Hematopoietic multipotent progenitor cell treated with erythropoietin and hydrocortisone succinate and interleukin-3 and kit ligand, for 8 days (in vitro differentiated cells): ENCODE data around the gene TMEM35B.
"Not testable (repeated sequence)": the region's sequence is repeated elsewhere in the genome, so short reads cannot be mapped to it uniquely, and the experiment has no call there.

Experiments used
- DNase-seq: peaks from one replicate; pipeline ENCODE4 v3.0.0-alpha.2; 2015

TMEM35B gene

DNA sequence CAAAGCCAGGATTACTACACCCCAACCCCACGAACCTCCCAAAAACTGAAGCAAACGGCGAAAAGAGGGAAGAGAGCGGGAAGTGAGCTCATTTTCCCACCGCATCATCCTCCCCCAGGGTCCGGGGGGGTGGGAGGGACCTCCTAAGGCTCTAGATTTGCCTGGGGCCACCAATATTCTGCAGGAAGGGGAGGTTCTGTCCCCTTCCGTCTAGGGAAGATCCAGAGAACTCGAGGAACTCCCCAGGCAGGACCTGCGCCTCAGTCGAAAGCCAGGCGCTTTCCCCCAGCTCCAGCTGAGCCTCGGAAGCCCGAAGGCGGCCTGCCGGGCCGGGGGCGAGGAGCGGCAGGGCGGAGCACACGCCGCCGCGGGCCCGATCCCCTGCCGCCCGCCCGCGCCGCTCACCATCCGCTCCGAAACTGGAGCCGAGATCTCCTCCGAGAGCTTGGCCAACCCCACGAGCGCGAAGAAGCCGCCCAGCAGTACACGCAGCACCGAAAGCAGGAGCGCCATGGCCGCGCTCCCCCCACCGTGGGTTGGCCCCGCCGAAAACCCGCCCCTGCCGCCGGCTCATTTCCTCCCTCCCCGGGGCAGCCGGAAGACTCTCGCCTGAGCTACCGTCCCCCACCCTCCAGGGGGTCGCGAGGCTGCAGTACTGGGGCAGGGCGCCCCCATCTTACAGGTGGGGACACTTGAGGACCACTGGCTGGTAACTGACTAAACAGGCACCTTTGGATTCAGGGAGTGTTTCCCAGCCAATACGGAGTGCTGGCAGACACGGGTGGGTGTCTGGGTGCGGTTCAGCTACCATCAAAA is at the start of gene TMEM35B:
Gene TMEM35B (minus strand): TSS at position 555 of the 816 bp plus-strand sequence. CDS start 42 bp downstream, at position 513.
- DNase-seq = peak; percentile 61

DNA sequence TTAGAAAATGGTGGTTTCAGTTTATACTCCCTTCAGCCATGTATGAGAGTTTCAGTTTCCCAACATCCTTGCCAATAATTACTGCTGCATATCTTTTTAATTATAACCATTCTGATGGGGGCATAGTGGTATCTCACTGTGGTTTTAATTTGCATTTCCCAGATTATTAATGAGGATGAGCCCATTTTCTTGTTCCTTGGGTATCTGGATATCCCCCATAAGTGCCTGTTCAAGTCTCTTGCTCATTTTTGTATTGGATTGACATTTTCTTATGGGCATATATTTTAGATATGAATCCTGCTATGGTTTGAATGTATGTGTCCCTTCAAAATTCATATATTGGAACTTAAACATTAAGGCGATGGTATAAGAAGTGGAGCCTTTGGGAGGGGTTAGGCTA is 48.2 kb upstream of the TMEM35B start:
- DNase-seq = no peak

DNA sequence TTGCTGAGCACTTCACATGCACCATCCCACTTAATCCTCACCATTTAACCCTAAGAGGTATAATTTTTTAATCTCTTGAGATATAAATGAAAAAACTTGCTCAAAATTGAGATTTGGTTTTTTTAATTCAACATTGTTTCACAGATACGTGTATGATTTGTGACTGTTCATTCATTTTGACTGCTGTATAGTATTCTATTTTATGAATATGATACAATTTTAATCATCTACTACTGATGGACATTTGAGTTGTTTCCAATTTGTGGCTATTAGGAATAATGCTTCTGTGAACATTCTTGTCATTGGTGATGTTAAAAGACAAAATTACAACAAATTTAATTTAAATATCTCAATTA is 47.2 kb upstream of the TMEM35B start:
- no peak for DNase-seq

DNA sequence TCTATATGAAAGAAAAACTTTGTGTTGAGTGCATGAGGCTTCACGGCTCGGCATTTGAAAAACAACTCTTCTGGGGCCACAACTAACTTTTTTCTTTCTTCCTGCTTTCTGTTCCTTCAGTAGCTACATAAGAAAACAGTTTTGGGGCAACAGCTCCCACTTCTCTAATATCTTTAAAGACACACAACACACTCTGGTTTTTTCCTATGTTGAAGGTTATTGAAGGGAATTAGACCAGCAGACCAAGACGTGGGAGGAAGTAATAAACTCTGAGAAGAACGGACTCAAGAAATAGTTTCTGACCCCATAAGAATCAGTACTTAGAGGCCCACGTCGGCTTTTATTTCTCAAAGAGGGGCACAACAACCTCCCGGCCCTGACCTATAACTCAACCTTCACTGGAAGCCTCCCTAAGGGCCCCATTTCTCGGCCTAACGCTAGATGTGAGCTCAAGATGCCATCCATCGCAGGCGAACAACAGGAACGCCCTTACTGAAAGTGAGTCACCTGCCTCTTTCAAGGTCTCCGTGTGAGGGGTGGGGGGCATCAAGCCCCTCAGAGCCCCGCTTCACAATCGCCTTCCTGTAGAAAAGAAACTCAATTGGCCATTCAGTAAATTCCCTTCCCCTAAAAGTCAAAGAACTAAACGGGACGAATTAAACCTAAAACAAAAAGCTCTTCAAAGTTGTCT is 45.8 kb upstream of the TMEM35B start:
- peak; percentile 62 for DNase-seq

DNA sequence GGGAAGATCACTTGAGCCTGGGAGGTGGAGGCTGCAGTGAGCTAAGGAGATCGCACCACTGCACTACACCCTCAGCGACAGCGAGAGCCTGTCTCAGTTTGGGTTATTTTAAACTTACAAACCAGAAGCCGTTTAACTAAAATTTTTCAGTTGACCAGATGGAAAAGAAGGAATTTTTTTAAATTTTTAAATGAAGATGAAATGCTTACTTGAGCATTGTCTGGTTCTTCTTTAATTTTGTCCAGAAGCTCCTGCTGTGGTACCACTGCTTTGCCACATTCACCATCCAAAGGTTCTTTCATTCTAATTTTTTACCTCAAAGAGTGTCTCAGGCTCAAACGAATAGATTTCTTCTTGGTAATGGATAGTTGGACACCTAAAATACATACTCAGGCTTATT is 45.2 kb upstream of the TMEM35B start:
- DNase-seq = peak; percentile 20

DNA sequence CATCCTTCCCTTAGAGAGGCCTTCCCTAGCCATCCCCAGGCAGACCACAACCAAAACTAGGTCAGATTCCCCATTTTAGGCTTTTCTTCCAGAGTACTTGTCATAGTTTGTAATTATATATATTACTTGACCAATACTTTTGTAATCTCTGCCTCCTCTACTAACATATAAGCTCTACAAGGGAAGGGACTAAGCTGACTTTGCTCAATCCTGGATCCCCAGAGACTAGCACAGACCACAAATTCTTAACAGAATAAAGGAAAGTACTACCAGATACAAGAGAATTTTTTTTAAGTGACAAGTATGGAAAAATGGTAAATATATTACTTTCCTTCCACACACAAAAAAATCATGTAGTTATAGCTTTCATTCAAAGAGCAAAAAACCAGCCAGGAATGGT is 44.6 kb upstream of the TMEM35B start:
- DNase-seq = no peak

DNA sequence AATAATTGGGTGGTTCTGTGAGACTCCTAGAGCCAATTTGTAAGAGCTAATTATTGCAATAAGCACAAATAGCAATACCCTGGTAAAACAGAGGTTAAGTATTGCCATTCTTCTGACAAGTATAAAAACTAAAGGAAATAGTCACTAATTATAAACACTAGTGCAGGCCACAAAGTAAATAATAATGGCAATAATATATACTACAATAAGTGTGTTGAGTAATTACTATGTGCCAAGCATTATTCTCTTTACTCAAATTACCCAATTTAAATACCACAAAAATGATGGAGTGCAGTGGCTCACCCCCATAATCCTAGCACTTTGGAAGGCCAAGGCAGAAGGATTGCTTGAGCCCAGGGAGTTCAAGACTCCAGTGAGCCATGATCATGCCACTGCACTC is 31.3 kb upstream of the TMEM35B start:
- no peak for DNase-seq

DNA sequence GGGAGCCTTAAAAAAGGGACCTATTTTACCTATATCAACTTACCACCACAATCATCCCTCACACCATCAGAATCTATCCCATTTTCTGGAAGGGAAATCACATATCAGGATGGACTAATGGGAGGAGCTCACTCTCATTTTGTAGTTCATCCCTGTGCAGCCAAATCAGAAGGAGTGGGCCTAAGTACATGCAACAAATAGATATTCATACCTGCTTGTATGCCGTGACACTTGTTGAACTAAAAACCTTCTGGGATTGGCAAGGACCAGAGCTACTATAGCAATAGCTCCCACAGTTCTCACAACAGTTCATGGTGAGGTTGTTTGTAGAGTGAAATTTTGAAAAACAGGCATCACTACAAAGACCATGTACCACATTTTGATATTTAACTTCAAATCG is 29.3 kb upstream of the TMEM35B start:
- no peak for DNase-seq

DNA sequence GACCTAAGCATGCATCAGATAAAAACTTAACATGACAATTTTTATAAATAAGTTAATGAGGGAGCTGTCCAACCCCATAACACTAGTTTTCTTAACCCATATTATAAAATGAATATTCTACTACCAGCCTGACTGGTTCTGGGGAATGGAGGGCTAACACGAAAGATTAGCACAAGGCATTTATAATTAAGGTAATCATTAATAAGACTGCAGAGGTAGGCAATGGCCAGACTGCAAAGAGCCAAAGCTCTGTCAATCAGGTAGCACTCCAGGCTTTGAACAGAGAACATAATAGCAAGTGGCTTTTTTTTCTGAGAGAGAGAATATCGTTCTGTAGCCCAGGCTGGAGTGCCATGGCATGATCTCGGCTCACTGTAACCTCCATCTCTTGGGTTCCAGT is 20.6 kb upstream of the TMEM35B start:
- DNase-seq = no peak

DNA sequence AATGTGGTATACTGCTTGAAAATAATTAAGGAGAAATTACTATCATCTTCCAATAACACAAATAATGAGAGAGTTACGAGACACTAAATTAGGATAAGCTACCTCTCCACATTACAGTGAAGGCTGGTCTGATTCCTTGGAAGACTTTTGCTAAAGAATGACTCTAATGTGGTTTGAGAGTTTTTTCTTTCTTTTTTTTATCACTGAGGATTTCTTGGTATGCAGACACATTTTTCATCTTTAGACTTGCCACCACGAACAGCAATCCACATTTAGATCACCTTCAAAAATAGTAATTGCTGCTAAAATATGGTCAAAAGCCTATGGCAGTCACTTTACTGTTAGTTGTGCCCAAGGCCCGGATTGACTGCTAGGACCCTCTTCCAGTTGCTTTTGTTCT is 16.6 kb upstream of the TMEM35B start:
- DNase-seq = no peak

DNA sequence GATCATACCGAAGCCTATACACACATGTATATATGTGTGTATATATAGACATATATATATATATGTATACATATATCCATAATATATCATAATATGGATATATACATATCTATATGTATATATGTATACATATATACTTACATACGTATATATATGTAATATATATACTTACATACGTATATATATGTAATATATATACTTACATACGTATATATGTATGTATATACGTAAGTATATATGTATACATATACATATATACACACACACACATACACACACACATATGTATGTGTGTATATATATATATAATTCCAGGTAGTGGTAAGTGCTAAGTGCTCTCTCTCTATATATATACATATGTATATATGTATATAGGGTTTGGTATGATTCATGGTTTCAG is 9.7 kb upstream of the TMEM35B start:
- no peak for DNase-seq

DNA sequence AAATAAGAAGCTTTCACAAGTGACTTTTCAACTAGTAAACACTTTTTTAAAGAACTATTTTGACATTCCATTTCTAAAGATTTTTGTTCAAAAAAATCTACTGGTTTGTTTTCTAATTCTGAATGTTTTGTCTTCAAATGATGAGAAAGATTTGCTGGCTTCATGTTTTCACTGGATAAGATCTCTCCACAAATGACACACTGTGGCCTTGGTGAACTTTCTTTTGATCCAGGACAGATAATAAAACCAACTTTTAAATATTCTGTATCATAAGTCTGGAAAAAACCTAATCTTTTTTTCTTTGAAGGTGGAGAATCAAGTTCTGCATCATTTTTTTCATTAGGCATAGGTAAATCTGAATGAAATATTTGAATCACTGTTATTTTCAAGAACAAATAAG is 3.4 kb upstream of the TMEM35B start:
- DNase-seq = no peak

DNA sequence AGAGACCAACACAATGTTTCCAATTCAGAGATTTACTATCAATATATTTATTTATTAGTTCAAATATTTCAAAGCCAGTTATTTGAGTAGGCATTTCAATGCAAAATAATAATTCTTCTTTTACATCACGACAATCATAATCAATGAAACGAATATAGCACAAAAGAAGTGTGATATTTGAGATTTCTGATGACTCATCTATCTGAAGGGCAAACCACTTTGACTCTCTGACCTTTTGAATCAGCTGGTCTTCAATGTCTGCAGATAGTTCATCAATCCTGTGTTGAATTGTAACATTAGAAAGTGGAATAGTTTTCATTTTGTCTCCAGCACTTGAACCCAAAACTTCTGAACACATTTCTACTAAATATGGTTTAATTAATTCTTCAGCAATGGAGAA is 3.0 kb upstream of the TMEM35B start:
- no peak for DNase-seq

DNA sequence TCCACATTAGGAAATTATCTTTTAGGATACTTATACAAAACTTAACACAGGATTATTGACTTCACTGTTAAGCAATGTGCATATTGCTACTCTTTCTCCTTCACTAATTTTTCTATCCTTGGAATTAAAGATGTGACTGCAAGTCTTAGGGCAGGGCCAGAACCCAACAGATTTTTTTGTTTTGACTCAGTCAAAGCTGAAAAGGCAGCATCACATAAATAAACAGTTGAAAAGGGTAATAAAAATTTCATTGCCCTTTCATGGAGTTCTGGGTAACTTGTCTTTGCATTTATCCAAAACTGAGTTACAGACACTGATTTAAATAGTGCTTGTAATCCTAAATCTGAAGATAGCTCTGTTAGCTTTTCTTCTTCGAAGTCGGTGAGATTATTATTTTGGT is 1.9 kb upstream of the TMEM35B start:
- DNase-seq = no peak

DNA sequence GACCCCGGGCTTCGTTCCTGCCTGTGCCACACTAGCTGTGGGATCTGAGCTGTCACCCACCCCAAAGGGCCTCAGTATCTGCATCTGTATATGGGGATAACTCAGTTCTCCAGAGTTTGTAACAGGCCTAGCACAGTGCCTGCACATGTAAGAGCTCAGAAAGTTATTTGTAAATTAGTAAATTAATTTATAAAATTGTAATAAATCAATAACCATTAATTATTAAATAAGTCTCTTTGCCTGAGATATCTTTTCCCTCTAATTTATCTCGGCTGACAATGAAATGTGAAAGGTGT is 410 bp upstream of the TMEM35B start:
- not testable (repeated sequence) for DNase-seq

DNA sequence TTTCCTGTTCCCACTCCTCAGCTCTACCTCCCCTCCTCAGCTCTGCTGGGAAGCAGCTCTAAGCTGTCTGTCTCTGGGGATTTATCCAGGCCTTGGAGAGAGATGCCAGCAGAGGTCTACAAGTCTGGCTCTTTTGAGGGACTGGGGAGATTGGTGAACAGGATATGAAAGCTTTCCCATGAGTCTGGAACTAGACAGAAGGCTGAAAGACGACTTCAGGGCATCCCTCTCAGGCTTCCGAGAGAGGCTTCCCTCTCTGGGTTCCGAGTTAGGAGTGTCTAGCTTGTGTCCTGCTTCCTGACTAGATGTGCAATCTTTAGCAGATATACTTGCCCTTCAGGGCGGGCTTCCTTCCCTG is 733 bp downstream of the TMEM35B start:
- no peak for DNase-seq

DNA sequence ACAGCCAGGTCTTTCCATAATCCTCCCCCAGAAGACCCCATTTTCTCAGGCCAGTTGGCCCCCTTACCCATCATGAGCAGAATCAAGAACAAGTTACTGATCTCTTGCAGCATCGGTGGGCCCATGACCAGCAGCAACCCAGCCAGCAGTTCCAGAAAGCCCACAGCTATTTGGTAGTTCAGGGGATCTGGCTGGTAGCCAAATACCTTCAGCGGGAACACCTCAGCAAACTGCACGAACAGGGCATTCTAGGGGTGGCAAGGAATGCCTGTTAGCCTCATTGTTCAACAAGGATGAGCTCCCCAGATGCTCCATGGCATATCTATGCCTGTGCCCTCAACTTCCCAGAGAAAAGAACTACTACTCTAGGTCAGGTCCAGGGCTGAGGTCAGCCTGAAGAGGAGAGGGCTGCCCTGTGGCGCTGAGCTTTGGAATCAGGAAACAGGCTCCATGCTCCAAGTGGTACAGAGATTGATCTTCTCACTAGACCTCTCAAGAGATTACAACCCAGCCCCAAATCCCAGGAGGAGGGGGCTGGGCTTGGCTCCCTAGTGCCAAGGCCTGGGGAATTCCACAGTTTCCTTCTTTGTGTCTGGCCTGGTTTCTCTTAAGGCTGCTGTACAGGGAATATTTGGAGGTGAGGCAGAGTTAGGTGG is 1.3 kb downstream of the TMEM35B start:
- DNase-seq = no peak

DNA sequence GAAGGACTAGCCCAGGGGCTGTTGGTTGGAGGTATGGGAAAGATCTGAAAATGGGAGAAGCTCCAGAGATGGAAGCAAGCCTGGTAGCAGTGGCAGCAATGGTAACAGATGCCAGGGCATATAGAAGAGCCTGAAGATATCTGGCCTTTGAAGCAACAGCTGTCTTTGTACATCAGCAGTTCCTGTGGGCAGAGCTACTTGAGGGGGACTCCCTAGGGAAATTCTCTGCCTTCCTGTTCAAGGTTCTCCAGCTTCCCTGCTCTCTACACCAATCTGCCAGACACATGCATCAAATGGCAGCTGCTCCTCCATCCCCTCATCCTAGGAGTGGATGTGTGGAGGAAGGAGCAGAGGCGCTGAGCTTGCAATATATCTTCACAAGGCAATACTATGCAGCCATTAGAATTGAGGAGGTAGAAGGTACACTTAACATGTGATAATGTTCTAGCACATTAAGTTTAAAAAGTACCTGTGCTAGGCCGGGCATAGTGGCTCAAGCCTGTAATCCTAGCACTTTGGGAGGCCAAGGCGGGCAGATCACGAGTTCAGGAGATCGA is 2.2 kb downstream of the TMEM35B start:
- no peak for DNase-seq

DNA sequence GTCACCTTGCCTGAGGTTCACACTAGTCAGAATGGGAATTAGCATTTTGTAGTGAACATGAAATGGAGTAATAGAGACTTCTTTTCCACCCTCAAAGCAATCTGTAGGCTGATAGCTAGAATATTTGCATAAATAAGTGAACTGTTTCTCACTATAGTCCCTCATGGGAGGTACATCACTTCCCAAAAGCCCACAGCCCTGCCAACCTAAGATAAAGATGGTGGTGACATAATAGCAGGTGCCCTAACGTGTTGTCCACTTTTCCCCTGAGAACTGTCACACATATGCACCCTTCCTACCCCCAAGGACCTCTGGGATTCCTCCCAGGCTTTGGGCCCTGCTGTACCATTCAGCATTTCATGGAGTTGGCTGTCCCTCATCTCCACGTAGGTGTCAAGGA is 4.4 kb downstream of the TMEM35B start:
- no peak for DNase-seq

DNA sequence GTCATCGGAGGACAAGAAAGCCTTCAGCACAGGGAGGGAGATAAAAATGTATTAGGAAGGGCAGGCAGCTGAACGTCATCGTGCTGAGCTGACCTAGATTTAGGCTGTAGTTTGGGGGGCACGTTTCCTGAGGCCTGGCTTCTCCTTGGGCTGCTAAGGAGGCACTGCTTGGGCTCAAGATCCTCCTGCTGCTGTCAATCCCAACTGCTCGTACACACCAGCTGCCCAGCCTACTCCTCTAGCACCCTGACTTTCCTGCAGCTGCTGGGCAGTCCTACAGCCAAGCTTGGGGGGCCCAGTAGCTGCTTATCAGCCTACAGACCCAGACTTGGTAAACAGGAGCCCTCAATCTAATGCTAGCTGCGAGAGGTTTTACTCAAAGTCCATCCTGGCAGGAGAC is 6.2 kb downstream of the TMEM35B start:
- no peak for DNase-seq

DNA sequence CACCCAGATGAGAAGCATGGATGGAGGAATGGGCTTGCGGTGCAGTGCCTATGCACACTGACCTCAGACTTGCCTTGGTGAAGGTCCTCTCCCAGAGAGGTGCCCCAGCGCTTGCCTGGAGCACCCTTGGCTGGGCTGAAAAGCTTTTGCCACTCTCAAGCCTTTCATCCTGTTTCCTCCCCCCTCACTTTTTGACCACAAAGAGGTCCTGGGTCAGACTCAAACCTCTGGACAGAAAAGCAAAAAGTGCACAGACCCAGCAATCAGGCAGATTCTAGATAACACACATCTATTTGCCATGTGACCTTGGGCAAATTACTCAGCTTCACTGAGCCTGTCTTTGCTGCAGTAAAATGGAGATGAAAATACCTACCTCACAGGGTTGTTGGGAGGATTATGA is 7.3 kb downstream of the TMEM35B start:
- DNase-seq = no peak

DNA sequence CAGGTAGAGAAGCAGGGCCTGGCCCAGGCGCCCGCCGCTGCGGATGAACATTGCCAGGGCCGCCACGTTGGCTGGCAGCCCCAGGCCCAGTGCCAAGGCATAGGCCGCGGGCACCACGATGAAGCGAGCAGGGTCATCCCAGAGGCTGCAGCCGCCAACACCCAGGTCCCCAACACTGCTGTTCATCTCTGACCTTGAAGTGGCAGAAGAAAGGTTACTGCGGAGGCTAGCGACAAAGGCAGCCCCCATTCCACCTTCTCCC is 8.0 kb downstream of the TMEM35B start:
- no peak for DNase-seq

DNA sequence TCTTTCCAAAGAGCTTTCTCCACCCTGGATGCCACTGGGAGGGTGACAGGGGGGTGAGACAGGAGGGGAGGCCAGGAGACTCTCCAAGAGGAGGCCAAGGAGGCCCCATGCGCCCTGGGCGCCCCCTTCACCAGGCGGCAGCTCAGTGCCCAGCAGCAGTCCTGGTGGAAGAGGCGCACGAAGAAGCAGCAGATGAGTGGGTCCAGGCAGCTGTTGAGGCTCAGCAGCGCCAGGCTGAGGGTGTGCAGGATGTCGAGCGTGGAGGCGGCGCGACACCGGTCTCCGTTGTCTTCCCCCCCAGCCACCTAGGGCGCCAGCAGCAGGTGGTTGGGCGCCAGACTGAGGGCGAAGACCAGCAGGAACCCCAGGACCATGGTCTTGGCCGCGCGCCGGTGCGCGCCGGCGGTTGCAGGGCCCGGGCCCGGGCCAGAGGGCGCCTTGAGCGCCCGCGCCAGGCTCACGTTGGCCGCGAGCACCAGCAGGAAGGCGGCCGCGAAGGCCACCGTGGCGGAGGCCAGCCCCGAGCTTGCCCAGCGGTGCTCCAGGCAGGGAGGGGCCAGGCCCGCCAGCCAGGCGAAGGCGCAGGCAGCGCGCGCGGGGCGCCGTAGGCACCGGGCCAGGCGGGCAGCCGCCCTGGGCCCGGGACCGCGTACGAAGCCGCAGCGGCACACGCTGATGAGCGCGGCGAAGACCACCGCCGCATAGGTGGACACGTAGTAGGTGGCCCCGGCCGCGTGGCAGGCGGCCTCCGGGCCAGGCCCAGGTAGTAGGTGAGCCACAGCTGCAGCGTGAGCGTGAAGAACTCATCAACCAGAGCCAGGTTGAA is 8.6 kb downstream of the TMEM35B start:
- DNase-seq = no peak

DNA sequence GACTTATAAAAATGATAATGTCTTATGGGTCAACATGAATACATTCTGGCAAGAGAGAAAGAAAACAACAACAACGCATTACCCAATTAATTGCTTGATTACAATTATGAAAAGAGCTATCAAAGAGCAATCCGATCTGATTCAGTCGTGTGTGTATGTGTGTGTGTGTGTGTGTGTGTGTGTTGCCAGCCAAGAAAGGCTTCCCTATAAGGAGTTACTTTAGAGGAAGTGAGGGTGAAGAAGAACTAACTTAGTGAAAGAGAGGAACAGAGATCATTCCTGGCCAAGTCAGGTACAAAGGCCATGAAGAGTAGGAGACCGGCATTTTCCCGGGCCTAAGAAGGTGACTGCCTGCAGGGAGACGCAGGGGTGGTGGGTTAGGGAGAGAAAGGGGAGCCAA is 9.4 kb downstream of the TMEM35B start:
- DNase-seq = no peak
